ENCODE results near the gene TRPM3.

DNA sequence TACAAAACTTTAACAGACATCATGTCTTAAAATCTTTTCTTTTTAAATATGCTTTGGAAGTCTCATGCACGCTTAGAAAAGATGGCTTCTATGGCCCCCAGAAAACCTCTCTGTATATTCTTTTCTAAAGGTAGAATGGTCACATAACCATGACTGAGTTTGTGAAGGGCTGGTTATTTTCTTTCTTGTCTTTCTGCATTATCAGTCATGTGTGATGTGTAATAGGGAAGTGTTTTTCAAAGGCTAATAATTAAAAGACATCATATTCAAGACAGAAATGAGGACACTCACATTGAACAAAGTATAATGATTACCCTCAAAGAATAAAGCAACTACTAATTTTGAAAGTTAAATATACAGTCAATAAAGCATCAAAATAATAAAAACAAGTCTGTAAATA is 253.4 kb downstream of the TRPM3 start:
- TF ChIP-seq, protein P1, sequence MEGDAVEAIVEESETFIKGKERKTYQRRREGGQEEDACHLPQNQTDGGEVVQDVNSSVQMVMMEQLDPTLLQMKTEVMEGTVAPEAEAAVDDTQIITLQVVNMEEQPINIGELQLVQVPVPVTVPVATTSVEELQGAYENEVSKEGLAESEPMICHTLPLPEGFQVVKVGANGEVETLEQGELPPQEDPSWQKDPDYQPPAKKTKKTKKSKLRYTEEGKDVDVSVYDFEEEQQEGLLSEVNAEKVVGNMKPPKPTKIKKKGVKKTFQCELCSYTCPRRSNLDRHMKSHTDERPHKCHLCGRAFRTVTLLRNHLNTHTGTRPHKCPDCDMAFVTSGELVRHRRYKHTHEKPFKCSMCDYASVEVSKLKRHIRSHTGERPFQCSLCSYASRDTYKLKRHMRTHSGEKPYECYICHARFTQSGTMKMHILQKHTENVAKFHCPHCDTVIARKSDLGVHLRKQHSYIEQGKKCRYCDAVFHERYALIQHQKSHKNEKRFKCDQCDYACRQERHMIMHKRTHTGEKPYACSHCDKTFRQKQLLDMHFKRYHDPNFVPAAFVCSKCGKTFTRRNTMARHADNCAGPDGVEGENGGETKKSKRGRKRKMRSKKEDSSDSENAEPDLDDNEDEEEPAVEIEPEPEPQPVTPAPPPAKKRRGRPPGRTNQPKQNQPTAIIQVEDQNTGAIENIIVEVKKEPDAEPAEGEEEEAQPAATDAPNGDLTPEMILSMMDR (IDR thresholded peaks at IDR 0.05): no peak
- TF ChIP-seq POLR2A (IDR thresholded peaks at IDR 0.05) (no peak), EP300 (IDR thresholded peaks at IDR 0.05) (no peak)
